Stimulated activated CD4-positive, alpha-beta T cell treated with anti-CD3 and anti-CD28 coated beads, Interleukin-15, amount 100 ng/mL, for 24 hours (primary cell): ENCODE data around the gene TM4SF1.
A peak's percentile ranks its signal among the peaks of the same experiment; 100 is the strongest.

Experiments used
- DNase-seq: peaks from one replicate; pipeline ENCODE4 v3.0.0-alpha.2; 2020

The TM4SF1 gene

GRCh38 chr3:149373235-149374125, 4.0 kb downstream of the TM4SF1 start:
- no peak for DNase-seq

GRCh38 chr3:149371723-149372114, 5.7 kb downstream of the TM4SF1 start:
- DNase-seq: no peak

DNA sequence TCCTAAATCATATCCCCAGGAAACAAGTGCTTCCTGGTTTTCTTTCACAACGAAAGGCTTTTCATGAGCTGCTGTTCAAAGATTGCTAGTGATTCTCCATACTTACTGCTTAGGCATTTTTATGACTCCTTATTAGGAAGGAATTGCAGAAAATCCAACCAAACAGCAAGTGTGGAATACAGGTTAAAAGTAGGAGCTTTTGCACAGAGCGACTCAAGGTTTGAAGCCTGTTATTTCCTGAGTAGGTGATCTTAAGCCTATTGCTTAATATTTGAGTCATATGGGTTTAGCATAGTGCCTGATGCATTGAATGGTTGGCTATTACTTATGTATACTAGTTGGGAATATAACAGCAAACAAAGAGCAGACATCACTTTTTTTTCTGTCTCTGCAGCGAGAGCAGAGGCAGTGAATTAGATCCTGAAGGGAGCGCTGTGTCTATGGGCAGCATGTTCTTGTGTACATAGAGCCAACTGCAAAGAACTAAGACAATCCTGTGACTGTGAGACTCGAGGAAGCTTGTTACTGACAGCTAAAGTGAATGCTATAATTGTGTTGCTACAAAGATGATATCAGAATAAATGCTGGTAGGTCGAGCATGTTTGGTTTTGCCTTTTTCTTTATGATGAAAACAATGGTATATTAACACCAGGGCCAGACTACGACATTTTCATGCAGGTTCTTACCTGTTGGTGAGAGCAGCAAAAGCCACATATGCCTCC, 6.3 kb downstream of the TM4SF1 start:
- no peak for DNase-seq

GRCh38 chr3:149369991-149370866, 7.2 kb downstream of the TM4SF1 start:
- DNase-seq: no peak

DNA sequence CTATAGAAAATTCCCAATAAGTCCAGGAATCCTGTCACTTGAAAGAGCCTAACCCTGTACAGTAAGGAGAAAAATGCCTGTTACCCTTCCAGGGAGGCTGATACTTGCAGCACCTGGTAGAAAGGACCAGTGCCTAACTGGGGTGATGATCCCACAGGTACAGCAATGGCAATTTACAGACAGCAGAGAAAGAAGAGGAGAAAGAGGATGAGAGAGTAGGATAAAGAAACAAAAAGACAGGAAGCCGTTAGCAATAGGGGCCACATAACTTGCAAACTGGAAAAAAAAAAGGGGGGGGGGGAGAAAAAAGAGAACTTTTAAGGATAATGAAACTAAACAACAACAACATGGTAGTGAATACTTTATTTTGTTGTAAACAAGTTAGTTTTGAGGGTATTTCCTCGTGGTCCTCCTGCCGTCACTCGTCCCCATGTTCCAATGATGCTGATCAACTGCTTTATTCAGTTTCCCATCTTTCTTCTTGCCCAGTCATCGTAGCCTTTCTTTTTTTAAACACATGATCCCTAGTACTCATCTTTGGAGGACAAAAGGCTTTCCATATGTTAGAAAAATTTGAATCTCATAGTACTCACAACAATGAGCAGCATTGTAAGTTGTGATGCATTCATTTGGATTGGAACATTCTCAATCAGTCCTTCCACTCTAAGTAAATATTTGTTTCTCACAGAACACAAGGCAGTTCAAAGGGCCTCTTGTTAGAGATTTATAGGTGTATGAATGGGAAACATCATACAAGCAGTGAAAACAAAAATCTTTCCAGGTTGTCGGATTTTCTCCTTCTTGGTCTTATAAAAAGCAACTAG, 8.6 kb downstream of the TM4SF1 start:
- DNase-seq: no peak

DNA sequence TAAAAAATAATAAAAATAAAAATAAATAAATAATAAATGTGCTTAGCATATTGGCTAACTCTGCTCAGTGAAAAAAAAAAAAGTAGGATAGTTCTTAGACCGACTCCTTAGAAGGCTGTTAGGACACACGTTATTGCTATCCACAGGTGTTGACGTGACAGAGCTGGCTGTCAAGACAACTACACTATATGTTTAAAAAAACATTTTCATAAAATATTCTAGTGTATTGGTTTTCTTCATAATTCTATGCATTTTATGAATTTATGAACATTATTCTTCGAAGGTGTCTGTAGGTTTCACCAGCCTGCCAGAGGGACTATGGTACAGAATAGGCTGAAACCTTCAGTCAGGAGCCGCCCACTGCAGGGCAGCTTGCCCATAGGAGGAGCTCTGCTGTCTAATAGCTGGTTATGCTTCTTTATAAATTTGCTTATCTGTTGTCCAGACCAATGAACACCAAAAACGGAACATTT, 9.2 kb downstream of the TM4SF1 start:
- DNase-seq: no peak

GRCh38 chr3:149366941-149367840, 10.3 kb downstream of the TM4SF1 start:
- DNase-seq: peak; percentile 22

- DNase-seq: no peak
These were observed 11.4 kb downstream of the TM4SF1 start for GRCh38 chr3:149366031-149366430.

- DNase-seq: no peak
These were observed 12.8 kb downstream of the TM4SF1 start for GRCh38 chr3:149364624-149365023.

GRCh38 chr3:149363053-149363452, 14.4 kb downstream of the TM4SF1 start:
- no peak for DNase-seq

DNA sequence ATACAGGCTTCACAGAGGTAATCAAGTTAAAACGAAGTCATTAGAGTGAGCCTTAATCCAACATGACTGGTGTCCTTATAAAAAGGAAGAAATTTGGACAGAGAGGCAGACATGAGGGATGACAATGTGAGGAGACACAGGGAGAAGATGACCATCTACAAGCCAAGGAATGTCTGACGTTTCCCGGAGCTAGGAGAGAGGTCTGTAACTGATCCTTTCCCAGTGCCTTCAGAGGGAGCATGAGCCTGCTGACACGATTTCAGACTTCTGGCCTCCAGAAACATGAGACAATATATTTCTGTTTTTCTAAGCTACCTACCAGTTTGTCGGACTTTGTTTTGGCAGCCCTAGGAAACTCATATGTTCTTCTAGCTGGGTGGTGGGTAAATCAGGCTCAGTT, 15.1 kb downstream of the TM4SF1 start:
- no peak for DNase-seq

GRCh38 chr3:149356630-149357029, 20.8 kb downstream of the TM4SF1 start:
- DNase-seq: no peak

DNA sequence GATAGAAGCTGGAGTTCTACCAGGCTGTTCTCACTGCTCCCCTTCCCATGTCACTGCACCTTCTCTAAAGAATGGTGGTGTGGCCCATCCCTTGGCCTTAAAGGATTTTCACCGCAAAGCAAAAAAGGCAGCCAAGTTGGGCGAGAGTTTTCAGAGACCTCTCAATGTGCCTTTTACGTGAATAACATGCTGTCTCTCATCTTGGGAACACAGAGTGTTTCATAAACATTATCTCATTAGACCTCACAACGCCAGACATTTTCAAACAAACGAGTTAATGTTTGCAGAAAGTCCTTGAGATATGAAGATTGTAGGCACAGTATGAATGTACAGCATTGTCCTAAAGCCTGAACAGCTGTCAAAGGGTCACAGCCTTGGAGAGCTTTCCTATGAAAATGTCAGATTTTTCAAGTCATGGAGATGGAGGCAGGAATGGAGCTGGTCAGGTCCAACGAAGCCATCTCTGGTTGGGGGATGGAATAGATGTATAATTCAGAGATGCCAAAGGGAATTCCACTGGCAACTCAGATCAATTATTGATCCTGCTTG, 21.3 kb downstream of the TM4SF1 start:
- no peak for DNase-seq

DNA sequence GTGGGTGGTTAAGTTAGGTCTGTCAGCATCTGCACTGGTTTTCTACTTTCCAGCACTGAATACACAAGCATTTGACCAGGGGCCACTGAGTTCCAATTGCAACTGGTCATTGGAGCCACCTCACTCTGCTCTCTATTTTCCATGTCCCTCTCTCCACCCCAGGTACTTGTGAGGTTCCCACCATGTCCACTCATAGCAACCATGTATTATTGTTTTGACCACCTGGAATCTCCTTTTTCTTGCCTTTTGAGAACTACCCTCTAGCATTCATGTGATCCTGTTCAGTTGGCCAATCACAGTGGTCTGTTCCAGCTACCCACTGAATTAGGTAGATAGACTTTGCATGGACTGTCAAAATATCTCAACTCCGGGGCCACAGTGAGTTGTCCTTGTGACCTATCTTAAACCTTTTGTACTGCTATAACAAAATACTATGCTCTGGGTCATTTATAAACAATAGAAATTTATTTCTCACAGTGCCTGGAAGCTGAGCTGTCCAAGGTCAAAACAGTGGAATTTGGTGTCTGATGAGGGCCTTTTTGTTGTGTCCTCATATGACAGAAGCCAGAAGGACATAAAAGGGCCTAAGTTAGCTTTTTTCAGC, 23.8 kb downstream of the TM4SF1 start:
- no peak for DNase-seq

- peak; percentile 50 for DNase-seq
These were observed 24.9 kb downstream of the TM4SF1 start for GRCh38 chr3:149352556-149352955.

DNA sequence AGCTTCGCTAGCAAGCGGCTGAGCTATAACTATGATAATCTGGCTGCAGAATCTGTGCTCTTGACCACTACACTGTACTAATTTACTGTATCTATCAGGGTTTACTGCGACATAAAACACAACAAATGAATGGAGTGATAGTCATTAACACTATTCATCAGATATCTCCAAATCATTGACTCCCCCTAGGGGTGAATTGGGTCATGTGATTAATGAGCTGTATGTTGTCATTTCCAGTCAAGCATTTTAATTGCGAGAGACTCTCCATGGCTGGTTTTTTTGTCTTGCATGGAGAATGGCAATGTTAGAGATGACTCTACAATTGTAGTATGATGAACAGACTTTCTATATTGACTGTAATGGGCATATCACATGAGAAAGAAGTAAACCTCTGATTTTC, 33.5 kb downstream of the TM4SF1 start:
- no peak for DNase-seq

GRCh38 chr3:149342413-149343380, 34.8 kb downstream of the TM4SF1 start:
- no peak for DNase-seq

GRCh38 chr3:149340310-149340933, 37.0 kb downstream of the TM4SF1 start:
- no peak for DNase-seq

- DNase-seq: no peak
These were observed 37.5 kb downstream of the TM4SF1 start for GRCh38 chr3:149339931-149340309.
